Endodermal cell (in vitro differentiated cells): ENCODE measurements around the gene POU6F2. TPM values are rescaled to one million over a fixed set of nuclear protein-coding genes. Genes with fewer than 3 reads are reported as not detected.

Experiments
- DNase-seq: peaks from one replicate; pipeline ENCODE4 v3.0.0-alpha.2; 2017
- H3K27ac ChIP-seq: 2 replicates; pipeline ENCODE4 v1.5.1; 2013; ENCODE audit warnings: mild to moderate bottlenecking, low read depth, low read length, moderate library complexity
- H3K27me3 ChIP-seq: 2 replicates; pipeline ENCODE4 v1.6.1; 2013; ENCODE audit warnings: mild to moderate bottlenecking, low read length, moderate library complexity; ENCODE audit not compliant: insufficient read depth, control insufficient read depth, poor library complexity, severe bottlenecking
- H3K36me3 ChIP-seq: 2 replicates; pipeline ENCODE4 v1.7.0; 2013; ENCODE audit warnings: mild to moderate bottlenecking, low read length, moderate library complexity; ENCODE audit not compliant: control insufficient read depth, insufficient read depth
- H3K4me1 ChIP-seq: one replicate; pipeline ENCODE4 v1.7.0; 2013; ENCODE audit warnings: low read length; ENCODE audit not compliant: control insufficient read depth, insufficient read depth
- H3K4me3 ChIP-seq: 2 replicates; pipeline ENCODE4 v1.5.1; 2013; ENCODE audit warnings: mild to moderate bottlenecking, low read length, moderate library complexity
- H3K9ac ChIP-seq: 2 replicates; pipeline ENCODE4 v1.6.1; 2013; ENCODE audit warnings: mild to moderate bottlenecking, low read length, moderate library complexity; ENCODE audit not compliant: poor library complexity, severe bottlenecking; ENCODE audit errors: extremely low read depth
- H3K9me3 ChIP-seq: 2 replicates; pipeline ENCODE4 v1.6.1; 2013; ENCODE audit warnings: mild to moderate bottlenecking, low read length, moderate library complexity; ENCODE audit not compliant: control insufficient read depth
- H3K27ac Mint-ChIP-seq: 2 replicates; pipeline ENCODE4 v1.8.0; 2020; ENCODE audit warnings: mixed read lengths
- H3K27me3 Mint-ChIP-seq: 2 replicates; pipeline ENCODE4 v1.8.0; 2021; ENCODE audit warnings: mild to moderate bottlenecking, mixed read lengths; ENCODE audit not compliant: insufficient read depth
- H3K36me3 Mint-ChIP-seq: 2 replicates; pipeline ENCODE4 v1.8.0; 2020; ENCODE audit warnings: low read depth, mixed read lengths
- H3K4me1 Mint-ChIP-seq: 2 replicates; pipeline ENCODE4 v1.8.0; 2020; ENCODE audit warnings: mixed read lengths
- H3K4me3 Mint-ChIP-seq: 2 replicates; pipeline ENCODE4 v1.8.0; 2020; ENCODE audit warnings: mild to moderate bottlenecking, moderate library complexity, mixed read lengths
- H3K9me3 Mint-ChIP-seq: 2 replicates; pipeline ENCODE4 v1.8.0; 2020; ENCODE audit warnings: mild to moderate bottlenecking, mixed read lengths
- CTCF ChIP-seq: fragments of 200-600 bp; sonication (generic); conservative IDR thresholded peaks from 2 replicates; pipeline ENCODE4 v1.5.0; 2021; ENCODE audit warnings: antibody characterized with exemption, mild to moderate bottlenecking
- WGBS, 2 experiments: methylation state at CpG; one replicate each; pipeline versions ENCODE4 v1.1.5 to v1.1.7; 2013; ENCODE audit warnings: missing lambda C conversion rate in 2 of 2, mixed read lengths in 1 of 2; ENCODE audit not compliant: insufficient coverage in 1 of 2, insufficient read length in 1 of 2; 5-methylcytosine and 5-hydroxymethylcytosine counted together
- total RNA-seq, 2 donors: library from RNA; stranded (reverse); fragmentation: NEBNext Ultra II Directional in 1 of 2; extraction: Animal tissue kit (Norgen Biotek cat#: 25700) in 1 of 2; gene quantifications; 2 replicates in 1 of 2; 3 replicates in 1 of 2; pipeline ENCODE4 v1.2.1, GENCODE V29; 2021

POU6F2 gene
- total RNA-seq, 2 donors from 2014 or later = 6.0 to 10.0 TPM

GRCh38 chr7:39509436-39509835 lies 531.7 kb downstream of the POU6F2 start:
- H3K27ac ChIP-seq = no peak overlapping the region
- H3K36me3 ChIP-seq = no peaks in the 10 kb centered on the region
- no peaks in the 10 kb centered on the region for H3K27me3 Mint-ChIP-seq
- TF ChIP-seq CTCF = no peak
- H3K4me3 ChIP-seq = peak overlapping the region; percentile 7
- peaks cover 11% of the 10 kb centered on the region for H3K9me3 Mint-ChIP-seq
- H3K36me3 Mint-ChIP-seq = no peaks in the 10 kb centered on the region
- no peak overlapping the region for H3K27ac Mint-ChIP-seq
- no peak for DNase-seq
- no peaks in the 10 kb centered on the region for H3K4me1 ChIP-seq
- no peaks in the 10 kb centered on the region for H3K27me3 ChIP-seq
- peaks cover 7% of the 10 kb centered on the region for H3K4me1 Mint-ChIP-seq
- H3K4me3 Mint-ChIP-seq = no peak overlapping the region
- H3K9ac ChIP-seq = no peak overlapping the region
- peaks cover 12% of the 10 kb centered on the region for H3K9me3 ChIP-seq
- 98 to 100% methylated on average over 4 of the region's 4 CpGs for WGBS, 2 experiments

- H3K27ac Mint-ChIP-seq = no peak overlapping the region
- 88 to 89% methylated on average over 2 of the region's 2 CpGs for whole genome bisulfite sequencing, 2 experiments
- H3K4me1 ChIP-seq = no peaks in the 10 kb centered on the region
- H3K36me3 ChIP-seq = no peaks in the 10 kb centered on the region
- TF ChIP-seq CTCF = no peak
- no peaks in the 10 kb centered on the region for H3K27me3 ChIP-seq
- DNase-seq = no peak
- no peak overlapping the region for H3K27ac ChIP-seq
- peaks cover 12% of the 10 kb centered on the region for H3K9me3 ChIP-seq
- H3K4me3 ChIP-seq = peak overlapping the region; percentile 7
- H3K9ac ChIP-seq = no peak overlapping the region
- peaks cover 11% of the 10 kb centered on the region for H3K9me3 Mint-ChIP-seq
- H3K27me3 Mint-ChIP-seq = no peaks in the 10 kb centered on the region
- no peak overlapping the region for H3K4me3 Mint-ChIP-seq
- peaks cover 7% of the 10 kb centered on the region for H3K4me1 Mint-ChIP-seq
- H3K36me3 Mint-ChIP-seq = no peaks in the 10 kb centered on the region
Measured at GRCh38 chr7:39509912-39510311, 532.2 kb downstream of the POU6F2 start.

- Histone ChIP-seq H3K9me3 (peaks cover 12% of the 10 kb centered on the region), H3K27me3 (no peaks in the 10 kb centered on the region), H3K9ac (no peak overlapping the region), H3K36me3 (no peaks in the 10 kb centered on the region), H3K27ac (no peak overlapping the region), H3K4me1 (no peaks in the 10 kb centered on the region), H3K4me3 (no peak overlapping the region)
- H3K4me3 Mint-ChIP-seq = no peak overlapping the region
- WGBS, 2 experiments = 63 to 70% methylated on average over 2 to 3 of the region's 3 CpGs
- peaks cover 7% of the 10 kb centered on the region for H3K4me1 Mint-ChIP-seq
- no peak for TF ChIP-seq CTCF
- no peaks in the 10 kb centered on the region for H3K36me3 Mint-ChIP-seq
- H3K27me3 Mint-ChIP-seq = no peaks in the 10 kb centered on the region
- H3K9me3 Mint-ChIP-seq = peaks cover 11% of the 10 kb centered on the region
- H3K27ac Mint-ChIP-seq = no peak overlapping the region
- no peak for DNase-seq
Measured at GRCh38 chr7:39510864-39511354, 533.2 kb downstream of the POU6F2 start.
